ENCODE measurements around the gene SEC31A. TPM values are rescaled to one million over a fixed set of nuclear protein-coding genes. Genes with fewer than 3 reads are reported as not detected.
"Not testable (repeated sequence)": the region's sequence is repeated elsewhere in the genome, so short reads cannot be mapped to it uniquely, and the experiment has no call there.

SEC31A gene
- total and polyA plus RNA-seq, 2 experiments from 2014 or later: 226 to 306 TPM

- Histone ChIP-seq H2AFZ (no peak overlapping the region), H3K9me2 (replicated peaks; ENCODE audit: insufficient read depth) (no peaks in the 10 kb centered on the region), H3K79me2 (peaks cover 83% of the 10 kb centered on the region), H3K4me2 (no peak overlapping the region), H3K36me3 (replicated peaks; ENCODE audit: insufficient read depth, low read depth) (peaks cover 14% of the 10 kb centered on the region), H3K9me3 (ENCODE audit: low read depth) (no peaks in the 10 kb centered on the region), H3K4me1 (ENCODE audit: insufficient read depth) (no peaks in the 10 kb centered on the region), H3K27me3 (no peaks in the 10 kb centered on the region), H3K27ac (peak overlapping the region; percentile 64), H3K4me3 (no peak overlapping the region), H4K20me1 (ENCODE audit: insufficient read depth, poor library complexity, severe bottlenecking) (peaks cover 14% of the 10 kb centered on the region)
- WGBS (ENCODE audit: low lambda C conversion rate, missing lambda C conversion rate): 69% methylated on average over 1 of the region's 1 CpG
- TF ChIP-seq EZH2phosphoT487 (IDR thresholded peaks at IDR 0.05; ENCODE audit: low read depth, severe bottlenecking, unreplicated experiment) (no peak), EZH2 (IDR thresholded peaks at IDR 0.05; ENCODE audit: borderline replicate concordance) (no peak), CTCF (IDR thresholded peaks at IDR 0.05; ENCODE audit: poor library complexity) (no peak)
- peak; percentile 32 for DNase-seq (ENCODE audit: low spot score)
Measured at GRCh38 chr4:82865592-82865991, 25.4 kb downstream of the SEC31A start.

- 94% methylated on average over 6 of the region's 6 CpGs for WGBS (ENCODE audit: low lambda C conversion rate, missing lambda C conversion rate)
- Histone ChIP-seq H3K4me3 (no peak overlapping the region), H3K27me3 (no peaks in the 10 kb centered on the region), H3K36me3 (replicated peaks; ENCODE audit: insufficient read depth, low read depth) (peaks cover 14% of the 10 kb centered on the region), H3K79me2 (peaks cover 80% of the 10 kb centered on the region), H3K9me2 (replicated peaks; ENCODE audit: insufficient read depth) (no peaks in the 10 kb centered on the region), H3K27ac (no peak overlapping the region), H2AFZ (no peak overlapping the region), H3K4me2 (no peak overlapping the region), H4K20me1 (ENCODE audit: insufficient read depth, poor library complexity, severe bottlenecking) (peaks cover 17% of the 10 kb centered on the region), H3K4me1 (ENCODE audit: insufficient read depth) (no peaks in the 10 kb centered on the region), H3K9me3 (ENCODE audit: low read depth) (no peaks in the 10 kb centered on the region)
- no peak for DNase-seq (ENCODE audit: low spot score)
- no peak for TF ChIP-seq CTCF (IDR thresholded peaks at IDR 0.05; ENCODE audit: poor library complexity)
- no peak for TF ChIP-seq EZH2phosphoT487 (IDR thresholded peaks at IDR 0.05; ENCODE audit: low read depth, severe bottlenecking, unreplicated experiment)
- no peak for TF ChIP-seq EZH2 (IDR thresholded peaks at IDR 0.05; ENCODE audit: borderline replicate concordance)
Measured at GRCh38 chr4:82864336-82864979, 26.5 kb downstream of the SEC31A start.

GRCh38 chr4:82861529-82861928 lies 29.4 kb downstream of the SEC31A start:
- Histone ChIP-seq H3K4me3 (no peak overlapping the region), H3K79me2 (peaks cover 78% of the 10 kb centered on the region), H3K27me3 (no peaks in the 10 kb centered on the region), H2AFZ (no peak overlapping the region), H3K9me2 (replicated peaks; ENCODE audit: insufficient read depth) (no peaks in the 10 kb centered on the region), H3K27ac (no peak overlapping the region), H4K20me1 (ENCODE audit: insufficient read depth, poor library complexity, severe bottlenecking) (peaks cover 17% of the 10 kb centered on the region), H3K36me3 (replicated peaks; ENCODE audit: insufficient read depth, low read depth) (peaks cover 8% of the 10 kb centered on the region), H3K4me1 (ENCODE audit: insufficient read depth) (no peaks in the 10 kb centered on the region), H3K4me2 (no peak overlapping the region), H3K9me3 (ENCODE audit: low read depth) (no peaks in the 10 kb centered on the region)
- DNase-seq (ENCODE audit: low spot score): no peak
- TF ChIP-seq EZH2 (IDR thresholded peaks at IDR 0.05; ENCODE audit: borderline replicate concordance) (no peak), EZH2phosphoT487 (IDR thresholded peaks at IDR 0.05; ENCODE audit: low read depth, severe bottlenecking, unreplicated experiment) (no peak), CTCF (IDR thresholded peaks at IDR 0.05; ENCODE audit: poor library complexity) (no peak)

- not testable (repeated sequence) for H3K27me3 ChIP-seq; DNase-seq (ENCODE audit: low spot score); H3K4me2 ChIP-seq; H3K4me1 ChIP-seq (ENCODE audit: insufficient read depth); H3K9me3 ChIP-seq (ENCODE audit: low read depth); H3K9me2 ChIP-seq (replicated peaks; ENCODE audit: insufficient read depth); H3K27ac ChIP-seq; H3K36me3 ChIP-seq (replicated peaks; ENCODE audit: insufficient read depth, low read depth); H2AFZ ChIP-seq; H3K4me3 ChIP-seq
- 89% methylated on average over 2 of the region's 2 CpGs for WGBS (ENCODE audit: low lambda C conversion rate, missing lambda C conversion rate)
- peaks cover 21% of the 10 kb centered on the region for H4K20me1 ChIP-seq (ENCODE audit: insufficient read depth, poor library complexity, severe bottlenecking)
- peaks cover 74% of the 10 kb centered on the region for H3K79me2 ChIP-seq
Measured at GRCh38 chr4:82860487-82860886, 30.5 kb downstream of the SEC31A start.
